RPMI7951 (cell line): ENCODE measurements around the gene TLDC2. TPM values are rescaled to one million over a fixed set of nuclear protein-coding genes. Genes with fewer than 3 reads are reported as not detected.
"Not testable (repeated sequence)": the region's sequence is repeated elsewhere in the genome, so short reads cannot be mapped to it uniquely, and the experiment has no call there.

ENCODE experiments used
- DNase-seq: peaks from one replicate; pipeline ENCODE4 v3.0.0-alpha.2; 2012; ENCODE audit warnings: low read depth
- total RNA-seq: library from RNA; depleted of rRNA; stranded (reverse); fragments of >200 nt; shearing (Covaris generic); gene quantifications from 2 replicates; pipeline ENCODE4 v1.2.3, GENCODE V29; 2014

The TLDC2 gene
- total RNA-seq, 1 experiment from 2014 or later: not detected

- not testable (repeated sequence) for DNase-seq
Measured at GRCh38 chr20:36906086-36906485, 30.1 kb downstream of the TLDC2 start.

DNA sequence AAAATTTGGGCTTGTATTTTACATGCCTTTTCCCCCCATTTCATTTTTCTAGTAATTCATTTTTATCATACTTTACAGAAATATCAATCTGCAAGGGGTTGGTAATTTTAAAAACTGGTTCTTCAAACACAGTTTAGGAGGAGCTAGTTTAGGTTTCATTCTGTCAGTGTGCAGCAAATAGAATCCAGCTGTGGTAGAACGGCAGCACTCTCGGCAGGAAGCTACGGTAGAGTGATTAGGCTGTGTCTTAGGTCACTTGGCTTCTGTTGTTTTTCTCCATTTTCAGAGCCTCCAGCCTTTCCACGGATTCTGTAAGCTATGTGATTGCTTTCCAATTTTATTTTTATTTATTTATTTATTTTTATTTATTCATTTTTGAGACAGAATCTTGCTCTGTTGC is 32.7 kb downstream of the TLDC2 start:
- no peak for DNase-seq

- DNase-seq: no peak
Measured at GRCh38 chr20:36916199-36916598, 40.3 kb downstream of the TLDC2 start.

DNA sequence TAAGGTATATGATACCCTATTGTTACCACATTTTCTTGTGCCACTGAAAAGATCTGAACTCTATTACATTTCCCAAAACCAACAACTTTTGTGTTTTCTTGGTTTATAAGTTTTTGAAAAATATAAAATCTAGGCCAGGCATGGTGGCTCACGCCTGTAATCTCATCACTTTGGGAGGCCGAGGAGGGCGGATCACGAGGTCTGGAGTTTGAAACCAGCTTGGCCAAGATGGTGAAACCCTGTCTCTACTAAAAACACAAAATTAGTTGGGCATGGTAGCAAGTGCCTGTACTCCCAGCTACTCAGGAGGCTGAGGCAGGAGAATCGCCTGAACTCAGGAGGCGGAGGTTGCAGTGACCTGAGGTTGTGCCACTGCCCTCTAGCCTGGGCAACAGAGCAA is 41.3 kb downstream of the TLDC2 start:
- DNase-seq: no peak

GRCh38 chr20:36917943-36918342 is 42.0 kb downstream of the TLDC2 start:
- no peak for DNase-seq

DNA sequence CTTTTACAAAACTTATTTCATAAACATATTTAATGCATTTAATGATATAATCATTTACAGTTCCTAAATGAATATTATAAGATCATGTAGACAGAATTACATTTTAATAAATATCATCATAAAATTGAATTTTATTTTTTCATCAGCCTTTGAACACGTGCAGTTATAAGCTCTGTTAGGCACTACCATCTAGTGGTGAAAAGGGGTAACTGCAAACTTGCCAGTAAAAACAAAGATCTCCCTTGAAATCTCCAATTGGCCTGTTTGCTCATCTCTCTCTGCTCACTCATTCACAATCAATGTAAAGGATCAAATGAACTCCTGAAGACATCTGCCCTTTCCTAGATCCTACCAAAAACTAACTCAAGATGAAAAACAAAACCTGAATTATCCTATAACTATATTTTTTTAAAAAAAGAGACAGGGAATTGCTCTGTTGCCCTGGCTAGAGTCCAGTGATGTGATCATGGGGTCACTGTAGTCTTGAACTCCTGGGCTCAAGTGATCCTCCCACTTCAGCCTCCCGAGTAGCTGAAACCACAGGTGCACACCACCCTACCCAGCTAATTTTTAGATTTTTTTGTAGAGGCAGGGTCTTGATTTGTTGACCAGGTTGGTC is 43.9 kb downstream of the TLDC2 start:
- peak; percentile 66 for DNase-seq

GRCh38 chr20:36920334-36920730 is 44.4 kb downstream of the TLDC2 start:
- no peak for DNase-seq

DNA sequence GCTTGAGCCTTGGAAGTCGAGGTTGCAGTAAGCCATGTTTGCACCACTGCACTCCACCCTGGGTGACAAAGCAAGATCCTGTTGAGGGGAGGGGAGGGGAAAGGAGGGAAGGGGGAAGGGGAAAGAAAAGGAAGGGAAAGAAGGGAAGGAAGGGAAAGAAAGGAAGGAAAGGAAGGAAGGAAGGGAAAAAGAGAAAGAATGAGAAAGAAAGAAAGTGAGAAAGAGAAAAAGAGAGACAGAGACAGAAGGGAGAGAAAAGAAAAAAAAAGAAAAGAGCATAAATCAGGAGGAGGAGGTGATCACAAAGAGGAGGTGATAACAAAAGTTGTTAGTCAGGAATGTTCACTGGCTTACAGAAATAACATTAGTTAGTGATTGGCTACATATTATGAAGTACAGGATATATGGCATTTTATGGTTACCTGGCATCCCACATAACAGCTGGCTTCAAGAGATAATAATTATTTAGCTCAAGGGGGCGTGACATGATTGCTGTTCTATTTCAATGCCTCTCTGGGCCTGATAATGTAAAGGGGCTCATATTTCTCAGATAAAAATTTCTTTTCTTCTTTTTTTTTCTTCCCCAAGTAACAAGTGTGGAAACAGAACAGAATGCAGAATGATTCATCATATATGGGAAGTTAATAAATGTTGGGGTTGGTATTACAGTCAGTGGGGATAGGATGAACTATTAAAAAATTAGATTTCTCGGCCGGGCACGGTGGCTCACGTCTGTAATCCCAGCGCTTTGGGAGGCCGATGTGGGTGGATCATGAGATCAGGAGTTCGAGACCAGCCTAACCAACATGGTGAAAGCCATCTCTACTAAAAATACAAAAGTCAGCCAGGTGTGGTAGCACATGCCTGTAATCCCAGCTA is 48.5 kb downstream of the TLDC2 start:
- DNase-seq: no peak

- DNase-seq: no peak
Measured at GRCh38 chr20:36925234-36925633, 49.3 kb downstream of the TLDC2 start.

DNA sequence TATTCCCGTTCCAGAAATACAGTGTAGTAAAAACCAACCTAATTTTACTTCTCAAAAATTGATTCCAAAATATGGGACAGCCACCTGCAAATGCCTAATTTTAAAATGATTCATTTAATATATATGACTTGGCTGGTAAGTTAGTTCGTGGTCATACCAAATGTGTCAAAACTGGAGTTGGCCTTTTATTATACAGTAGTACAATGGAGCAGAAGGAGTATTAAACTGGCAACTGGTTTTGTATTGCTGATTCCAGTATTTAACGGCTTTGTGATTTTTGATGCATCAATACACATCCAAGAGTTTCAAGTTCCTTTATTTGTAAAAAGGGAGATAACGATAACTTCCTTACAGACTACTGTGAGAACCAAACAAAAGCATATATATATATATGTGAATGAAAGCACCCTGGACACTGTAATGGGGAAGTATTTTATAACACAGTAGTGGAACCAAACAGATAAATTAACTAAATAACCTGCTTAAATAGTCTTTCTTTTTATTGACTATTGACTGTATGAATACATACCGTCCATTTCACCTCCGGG is 50.8 kb downstream of the TLDC2 start:
- DNase-seq: no peak

- DNase-seq: no peak
Measured at GRCh38 chr20:36927704-36928103, 51.8 kb downstream of the TLDC2 start.

GRCh38 chr20:36929290-36929689 is 53.4 kb downstream of the TLDC2 start:
- DNase-seq: peak; percentile 36

- DNase-seq: no peak
Measured at GRCh38 chr20:36929691-36930090, 53.8 kb downstream of the TLDC2 start.

- not testable (repeated sequence) for DNase-seq
Measured at GRCh38 chr20:36932067-36932466, 56.1 kb downstream of the TLDC2 start.

DNA sequence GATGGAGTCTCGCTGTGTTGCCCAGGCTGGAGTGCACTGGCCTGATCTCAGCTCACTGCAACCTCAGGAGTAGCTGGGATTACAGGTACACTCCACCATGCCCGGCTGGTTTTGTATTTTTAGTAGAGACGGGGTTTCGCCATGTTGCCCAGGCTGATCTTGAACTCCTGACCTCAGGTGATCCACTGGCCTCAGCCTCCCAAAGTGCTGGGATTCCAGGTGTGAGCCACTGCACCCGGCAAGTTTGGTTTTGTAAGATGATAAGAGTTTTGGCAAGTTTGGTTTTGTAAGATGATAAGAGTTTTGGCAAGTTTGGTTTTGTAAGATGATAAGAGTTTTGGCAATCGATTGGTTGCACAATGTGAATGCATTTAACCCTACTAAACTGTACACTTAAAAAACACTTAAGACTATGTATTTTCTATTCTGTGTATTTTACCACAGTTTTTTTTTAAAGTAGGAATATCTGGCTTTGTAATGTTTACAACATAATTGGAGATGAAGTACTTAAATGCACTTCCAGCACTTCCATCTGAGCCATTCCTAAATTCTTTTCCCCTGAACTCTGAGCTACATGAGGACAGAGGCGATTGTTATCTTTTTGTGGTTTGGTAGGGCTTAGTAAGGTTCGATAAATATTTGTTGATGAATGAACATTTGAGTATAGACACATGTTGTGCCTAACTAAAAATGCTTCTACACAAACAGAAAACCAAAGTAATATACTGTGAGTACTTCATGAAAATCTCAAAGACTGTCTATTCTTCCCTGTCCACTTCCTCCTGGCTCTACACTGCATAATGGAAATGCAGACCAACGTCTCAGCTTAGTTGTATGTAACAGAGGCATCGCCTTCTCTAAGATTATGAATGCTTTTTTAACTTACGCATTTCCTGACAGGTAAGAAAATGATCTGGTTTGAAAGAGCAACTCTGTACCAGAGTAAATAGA is 56.8 kb downstream of the TLDC2 start:
- no peak for DNase-seq

DNA sequence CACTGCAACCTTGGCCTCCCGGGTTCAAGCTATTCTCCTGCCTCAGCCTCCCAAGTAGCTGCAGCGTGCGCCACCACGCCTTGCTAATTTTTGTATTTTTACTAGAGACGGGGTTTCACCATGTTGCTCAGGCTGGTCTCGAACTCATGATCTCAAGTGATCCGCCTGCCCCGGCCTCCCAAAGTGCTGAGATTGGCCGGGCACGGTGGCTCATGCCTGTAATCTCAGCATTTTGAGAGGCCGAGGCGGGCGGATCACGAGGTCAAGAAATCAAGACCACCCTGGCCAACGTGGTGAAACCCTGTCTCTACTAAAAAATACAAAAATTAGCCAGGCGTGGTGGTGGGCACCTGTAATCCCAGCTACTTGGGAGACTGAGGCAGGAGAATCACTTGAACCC is 57.6 kb downstream of the TLDC2 start:
- not testable (repeated sequence) for DNase-seq

GRCh38 chr20:36936341-36936740 is 60.4 kb downstream of the TLDC2 start:
- no peak for DNase-seq

DNA sequence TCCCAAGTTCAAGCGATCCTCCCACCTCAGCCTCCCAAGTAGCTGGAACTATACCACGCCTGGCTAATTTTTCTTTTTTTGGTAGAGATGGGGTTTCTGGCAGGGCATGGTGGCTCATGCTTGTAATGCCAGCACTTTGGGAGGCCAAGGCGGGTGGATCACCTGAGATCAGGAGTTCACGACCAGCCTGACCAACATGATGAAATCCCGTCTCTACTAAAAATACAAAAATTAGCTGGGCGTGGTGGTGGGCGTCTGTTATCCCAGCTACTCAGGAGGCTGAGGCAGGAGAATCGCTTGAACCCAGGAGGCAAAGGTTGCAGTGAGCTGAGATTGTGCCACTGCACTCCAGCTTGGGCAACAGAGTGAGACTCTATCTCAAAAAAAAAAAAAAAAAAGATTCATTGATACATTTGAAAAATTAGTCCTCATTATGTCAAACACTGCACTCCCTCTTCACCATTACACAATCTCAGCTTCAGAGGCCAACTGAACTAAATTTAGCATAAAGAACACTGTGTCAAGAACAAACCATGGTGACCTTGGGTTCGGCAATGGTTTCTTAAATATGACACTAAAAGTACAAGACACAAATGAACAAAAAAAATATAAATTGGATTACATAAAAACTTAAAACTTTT is 60.9 kb downstream of the TLDC2 start:
- DNase-seq: not testable (repeated sequence)

- no peak for DNase-seq
Measured at GRCh38 chr20:36937402-36937770, 61.4 kb downstream of the TLDC2 start.

DNA sequence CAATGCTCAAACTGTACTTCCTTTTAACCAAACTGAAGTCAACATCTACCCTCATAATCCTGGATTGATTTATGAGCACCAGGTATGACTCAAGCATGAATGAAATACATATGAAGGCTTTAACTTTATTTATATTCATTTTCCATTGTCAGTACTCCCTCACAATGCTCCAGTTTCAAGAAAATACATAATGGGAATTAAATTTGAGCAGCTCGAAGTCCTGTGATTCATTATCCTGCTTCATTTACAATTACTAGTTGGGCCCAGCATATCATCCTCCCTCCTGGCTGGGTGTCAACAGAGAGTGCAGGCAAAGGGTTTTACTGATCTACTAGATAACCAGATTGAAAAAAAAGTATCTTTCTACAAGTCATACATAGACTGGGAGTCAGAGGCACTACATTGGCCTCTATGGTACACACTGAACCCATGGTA is 65.5 kb downstream of the TLDC2 start:
- DNase-seq: no peak
